Mesenchymal stem cell (in vitro differentiated cells and primary cell): ENCODE results near the gene METAP1D.
A peak's percentile ranks its signal among the peaks of the same experiment; 100 is the strongest.

Source experiments
- DNase-seq: peaks from one replicate; pipeline ENCODE4 v3.0.0-alpha.2; 2013
- H2AFZ ChIP-seq: one replicate; pipeline ENCODE4 v1.6.1; 2013; ENCODE audit warnings: low read depth, mild to moderate bottlenecking, control low read depth, inconsistent platforms, low read length, moderate library complexity
- H2AK5ac ChIP-seq: 2 replicates; pipeline ENCODE4 v1.6.1; 2013; ENCODE audit warnings: low read length, moderate library complexity, mild to moderate bottlenecking, inconsistent platforms; ENCODE audit not compliant: severe bottlenecking
- H2BK120ac ChIP-seq: one replicate; pipeline ENCODE4 v1.6.1; 2013; ENCODE audit warnings: low read depth, mild to moderate bottlenecking, inconsistent platforms, low read length, moderate library complexity
- H2BK12ac ChIP-seq, 2 experiments: one replicate each; pipeline ENCODE4 v1.6.1; 2013; ENCODE audit warnings: inconsistent platforms in 2 of 2, low read length in 2 of 2, mild to moderate bottlenecking in 2 of 2, moderate library complexity in 2 of 2, control low read depth in 1 of 2
- H2BK15ac ChIP-seq: one replicate; pipeline ENCODE4 v1.6.1; 2013; ENCODE audit warnings: mild to moderate bottlenecking, low read depth, inconsistent platforms; ENCODE audit not compliant: poor library complexity, severe bottlenecking
- H2BK5ac ChIP-seq: 2 replicates; pipeline ENCODE4 v1.6.1; 2013; ENCODE audit warnings: low read depth, mild to moderate bottlenecking, low read length, control low read depth, inconsistent platforms; ENCODE audit not compliant: poor library complexity, severe bottlenecking
- H3K14ac ChIP-seq, 2 experiments: one replicate each; pipeline ENCODE4 v1.6.1; 2013; ENCODE audit warnings: inconsistent platforms in 2 of 2, low read length in 2 of 2, control low read depth in 1 of 2, mild to moderate bottlenecking in 1 of 2, moderate library complexity in 1 of 2
- H3K18ac ChIP-seq, 2 experiments: one replicate each; pipeline ENCODE4 v1.6.1; 2013; ENCODE audit warnings: inconsistent platforms in 2 of 2, low read length in 2 of 2, control low read depth in 1 of 2, low read depth in 1 of 2, mild to moderate bottlenecking in 1 of 2
- H3K23ac ChIP-seq, 2 experiments: one replicate each; pipeline ENCODE4 v1.6.1; 2013; ENCODE audit warnings: inconsistent platforms in 2 of 2, low read length in 2 of 2, mild to moderate bottlenecking in 2 of 2, moderate library complexity in 2 of 2, control low read depth in 1 of 2
- H3K27ac ChIP-seq: 2 replicates; pipeline ENCODE4 v1.5.1; 2013; ENCODE audit warnings: mild to moderate bottlenecking, moderate library complexity, low read length, control low read depth, inconsistent platforms; ENCODE audit not compliant: poor library complexity, severe bottlenecking
- H3K27me3 ChIP-seq, 2 experiments: 2 replicates each; pipeline versions ENCODE4 v1.6.1 to v1.7.0; 2013; ENCODE audit warnings: low read length in 2 of 2, mild to moderate bottlenecking in 2 of 2, moderate library complexity in 2 of 2, control low read depth in 1 of 2, inconsistent platforms in 1 of 2; ENCODE audit not compliant: control insufficient read depth in 1 of 2, insufficient read depth in 1 of 2
- H3K36me3 ChIP-seq, 2 experiments: 2 replicates each; pipeline versions ENCODE4 v1.6.1 to v1.7.0; 2013; ENCODE audit warnings: low read length in 2 of 2, control low read depth in 1 of 2, inconsistent platforms in 1 of 2, low read depth in 1 of 2, mild to moderate bottlenecking in 1 of 2; ENCODE audit not compliant: insufficient read depth in 2 of 2, control insufficient read depth in 1 of 2
- H3K4ac ChIP-seq, 2 experiments: one replicate each; pipeline ENCODE4 v1.6.1; 2013; ENCODE audit warnings: inconsistent platforms in 2 of 2, low read length in 2 of 2, mild to moderate bottlenecking in 2 of 2, moderate library complexity in 2 of 2, control low read depth in 1 of 2, low read depth in 1 of 2
- H3K4me1 ChIP-seq: 2 replicates; pipeline ENCODE4 v1.6.1; 2013; ENCODE audit warnings: low read depth, low read length, control low read depth; ENCODE audit not compliant: control insufficient read depth, insufficient read depth
- H3K4me2 ChIP-seq: 2 replicates; pipeline ENCODE4 v1.6.1; 2013; ENCODE audit warnings: low read length, mild to moderate bottlenecking, inconsistent platforms; ENCODE audit not compliant: poor library complexity, severe bottlenecking
- H3K4me3 ChIP-seq, 2 experiments: 2 replicates each; pipeline versions ENCODE4 v1.5.1 to v1.7.0; 2013; ENCODE audit warnings: low read length in 2 of 2, mild to moderate bottlenecking in 2 of 2, control low read depth in 1 of 2, low read depth in 1 of 2; ENCODE audit not compliant: insufficient read depth in 1 of 2
- H3K79me1 ChIP-seq: replicated peaks from 2 replicates; pipeline ENCODE4 v1.6.1; 2013; ENCODE audit warnings: mild to moderate bottlenecking, control low read depth, low read length, inconsistent platforms; ENCODE audit not compliant: poor library complexity, severe bottlenecking
- H3K9ac ChIP-seq: 2 replicates; pipeline ENCODE4 v1.7.0; 2013; ENCODE audit warnings: mild to moderate bottlenecking, low read length, moderate library complexity
- H3K9me3 ChIP-seq: 2 replicates; pipeline ENCODE4 v1.7.0; 2013; ENCODE audit warnings: mild to moderate bottlenecking, low read length; ENCODE audit not compliant: control insufficient read depth
- H4K8ac ChIP-seq: one replicate; pipeline ENCODE4 v1.6.1; 2013; ENCODE audit warnings: inconsistent platforms, mild to moderate bottlenecking, low read length, moderate library complexity
- H4K91ac ChIP-seq: one replicate; pipeline ENCODE4 v1.6.1; 2013; ENCODE audit warnings: mild to moderate bottlenecking, low read length, inconsistent platforms
- WGBS: methylation state at CpG from one replicate; pipeline ENCODE4 v1.1.7; 2013; ENCODE audit warnings: mixed read lengths; 5-methylcytosine and 5-hydroxymethylcytosine counted together

The METAP1D gene

DNA sequence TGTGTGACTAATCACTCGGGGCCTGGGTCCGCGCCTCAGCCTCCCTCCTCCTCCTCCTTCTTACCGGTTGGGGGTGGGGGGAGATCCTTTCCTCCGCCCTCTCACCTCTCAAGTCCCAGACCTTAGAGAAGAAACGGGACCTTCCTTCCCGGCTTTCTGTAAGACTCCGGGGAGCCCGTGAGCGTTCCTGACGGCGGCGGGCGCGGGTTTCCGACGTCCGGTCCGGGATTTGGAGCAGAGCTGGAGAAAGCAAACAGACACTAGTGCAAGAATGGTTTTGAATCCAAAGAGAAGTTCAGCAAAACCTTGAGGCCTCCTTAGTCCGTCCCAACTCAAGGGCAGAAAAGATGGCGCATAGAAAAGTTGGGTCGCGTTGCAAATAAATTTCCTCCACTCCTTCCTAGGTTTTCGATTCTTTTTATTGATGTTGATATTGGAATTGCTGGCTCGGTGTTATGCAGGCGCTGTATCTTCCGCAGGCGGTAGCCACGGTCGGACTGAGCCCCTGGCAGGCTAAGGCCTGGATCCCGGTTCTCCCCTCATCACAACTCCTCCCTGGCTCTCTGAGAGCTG lies 87.5 kb downstream of the METAP1D start:
- Histone ChIP-seq H2BK120ac (no peak overlapping the region), H3K18ac (no peak overlapping the region), H4K8ac (no peak overlapping the region), H3K27me3 (peaks cover 94 to 97% of the 10 kb centered on the region in 2 experiments), H2BK5ac (no peak overlapping the region), H4K91ac (no peak overlapping the region), H3K9me3 (peaks cover 6% of the 10 kb centered on the region), H2AFZ (no peak overlapping the region), H3K27ac (no peak overlapping the region), H3K36me3 (no peaks in the 10 kb centered on the region), H3K9ac (no peak overlapping the region), H2BK15ac (no peak overlapping the region), H3K4me1 (peaks cover 34% of the 10 kb centered on the region), H3K14ac (no peak overlapping the region), H3K4me2 (no peak overlapping the region), H3K79me1 (no peaks in the 10 kb centered on the region), H2AK5ac (no peak overlapping the region), H2BK12ac (no peak overlapping the region), H3K4me3 (no peak overlapping the region), H3K23ac (no peak overlapping the region), H3K4ac (no peak overlapping the region)
- no peak for DNase-seq
- under 1% methylated on average over 24 of the region's 31 CpGs for WGBS

DNA sequence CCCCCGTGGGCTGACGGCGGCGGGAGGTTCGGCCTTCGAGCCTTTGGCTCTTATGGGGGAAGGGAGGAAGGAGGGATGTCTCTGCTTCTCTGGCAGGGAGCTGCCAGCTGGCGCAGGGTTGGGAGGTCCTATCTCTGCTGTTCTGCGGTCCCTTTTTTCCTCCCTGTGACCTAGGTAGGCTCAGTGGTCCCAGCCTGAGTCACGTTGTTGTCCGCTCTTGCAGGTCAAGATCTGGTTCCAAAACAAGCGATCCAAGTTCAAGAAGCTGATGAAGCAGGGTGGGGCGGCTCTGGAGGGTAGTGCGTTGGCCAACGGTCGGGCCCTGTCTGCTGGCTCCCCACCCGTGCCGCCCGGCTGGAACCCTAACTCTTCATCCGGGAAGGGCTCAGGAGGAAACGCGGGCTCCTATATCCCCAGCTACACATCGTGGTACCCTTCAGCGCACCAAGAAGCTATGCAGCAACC lies 88.1 kb downstream of the METAP1D start:
- 1% methylated on average over 22 of the region's 23 CpGs for WGBS
- no peak overlapping the region for H2BK12ac ChIP-seq

DNA sequence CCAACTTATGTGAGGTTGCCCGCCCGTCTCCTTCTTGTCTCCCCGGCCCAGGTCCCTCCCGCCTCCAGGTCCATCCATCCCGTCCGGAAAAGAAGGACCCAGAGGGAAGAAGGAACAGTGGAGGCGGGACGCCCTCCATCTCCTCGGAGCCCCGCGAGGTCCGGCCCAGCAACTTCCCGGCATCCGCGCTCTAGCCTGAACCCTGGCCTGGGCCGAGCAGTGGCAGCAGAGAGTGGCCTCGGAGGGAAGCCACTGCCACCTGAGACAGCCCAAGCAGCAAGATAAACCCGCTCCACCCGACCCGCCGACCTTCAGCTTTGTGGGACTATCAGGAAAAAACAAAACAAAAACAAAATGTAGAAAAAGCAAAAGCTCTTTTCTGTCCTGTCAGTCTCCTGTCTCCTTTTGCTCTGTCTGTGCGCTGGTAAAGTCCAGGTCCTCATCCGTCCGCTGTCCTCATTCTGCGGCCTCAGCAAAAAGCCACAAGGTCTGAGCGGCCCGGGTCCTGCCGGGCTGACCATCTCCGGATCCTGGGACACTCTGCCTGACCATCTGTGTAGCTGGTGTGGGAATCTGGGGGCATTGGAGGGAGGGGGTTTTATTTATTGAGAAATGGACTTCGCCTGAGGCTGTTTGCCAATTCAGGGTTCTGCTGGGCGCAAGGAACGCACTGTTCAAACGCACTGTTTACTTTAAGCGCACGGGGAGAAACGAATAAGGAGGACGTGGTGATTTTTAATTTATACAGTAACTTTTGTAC lies 88.7 kb downstream of the METAP1D start:
- Histone ChIP-seq H3K79me1 (no peaks in the 10 kb centered on the region), H3K36me3 (no peaks in the 10 kb centered on the region), H2BK120ac (no peak overlapping the region), H2AFZ (no peak overlapping the region), H4K91ac (no peak overlapping the region), H2AK5ac (no peak overlapping the region), H3K23ac (peak overlapping the region in 1 of 2 experiments; percentile 83), H3K4me3 (no peak overlapping the region), H3K18ac (no peak overlapping the region), H3K4me1 (peaks cover 32% of the 10 kb centered on the region), H3K27ac (no peak overlapping the region), H3K9ac (no peak overlapping the region), H3K4ac (no peak overlapping the region), H3K4me2 (no peak overlapping the region), H3K9me3 (peaks cover 6% of the 10 kb centered on the region), H2BK12ac (no peak overlapping the region), H2BK15ac (no peak overlapping the region), H3K14ac (no peak overlapping the region), H3K27me3 (peaks cover 94 to 97% of the 10 kb centered on the region in 2 experiments), H2BK5ac (no peak overlapping the region), H4K8ac (no peak overlapping the region)
- WGBS: 6% methylated on average over 37 of the region's 37 CpGs
- no peak for DNase-seq

More for the DNA sequence above, 88.1 kb downstream of the METAP1D start:
- no peak for DNase-seq
- H2BK5ac ChIP-seq: no peak overlapping the region
- H3K4me3 ChIP-seq: no peak overlapping the region
- H3K18ac ChIP-seq: no peak overlapping the region
- H3K4me1 ChIP-seq: peaks cover 34% of the 10 kb centered on the region
- no peak overlapping the region for H3K27ac ChIP-seq
- no peak overlapping the region for H4K8ac ChIP-seq
- no peak overlapping the region for H2AFZ ChIP-seq
- H3K4ac ChIP-seq: no peak overlapping the region
- peaks cover 6% of the 10 kb centered on the region for H3K9me3 ChIP-seq
- peaks cover 94 to 97% of the 10 kb centered on the region in 2 experiments for H3K27me3 ChIP-seq
- H3K9ac ChIP-seq: no peak overlapping the region
- H2AK5ac ChIP-seq: no peak overlapping the region
- no peak overlapping the region for H2BK15ac ChIP-seq
- no peak overlapping the region for H3K4me2 ChIP-seq
- no peaks in the 10 kb centered on the region for H3K79me1 ChIP-seq
- no peak overlapping the region for H4K91ac ChIP-seq
- no peaks in the 10 kb centered on the region for H3K36me3 ChIP-seq
- H2BK120ac ChIP-seq: no peak overlapping the region
- H3K14ac ChIP-seq: no peak overlapping the region
- H3K23ac ChIP-seq: peak overlapping the region in 1 of 2 experiments; percentile 83

DNA sequence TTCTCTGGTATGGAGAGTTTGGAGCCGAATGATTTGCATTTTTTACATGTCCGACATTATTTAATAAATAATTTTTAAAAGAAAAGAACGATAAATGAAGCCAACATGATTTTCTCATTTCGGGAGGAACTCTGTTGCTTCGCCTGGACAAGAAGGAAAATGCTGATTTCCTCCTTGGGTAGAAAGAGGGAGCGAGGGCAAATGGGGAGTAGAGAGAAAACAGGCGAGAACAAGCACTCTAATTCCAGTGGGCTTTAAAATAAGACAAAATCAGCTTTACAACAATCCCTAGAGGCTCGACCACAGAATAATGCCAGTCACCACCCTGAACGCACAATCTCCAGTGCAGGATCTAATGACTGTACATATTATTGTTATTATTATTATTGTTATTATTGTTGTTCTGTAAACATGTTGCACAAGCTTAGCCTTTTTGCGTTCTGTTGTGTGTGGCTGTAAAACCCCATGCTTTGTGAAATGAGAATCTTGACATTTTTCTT lies 89.3 kb downstream of the METAP1D start:
- H3K27me3 ChIP-seq: peaks cover 94 to 97% of the 10 kb centered on the region in 2 experiments
- no peak overlapping the region for H2AFZ ChIP-seq
- WGBS: 26% methylated on average over 5 of the region's 10 CpGs
- no peak overlapping the region for H2AK5ac ChIP-seq
- H2BK5ac ChIP-seq: no peak overlapping the region
- no peak overlapping the region for H3K18ac ChIP-seq
- no peak overlapping the region for H3K9ac ChIP-seq
- no peak overlapping the region for H4K91ac ChIP-seq
- DNase-seq: no peak
- H3K36me3 ChIP-seq: no peaks in the 10 kb centered on the region
- H4K8ac ChIP-seq: no peak overlapping the region
- H3K79me1 ChIP-seq: no peaks in the 10 kb centered on the region
- H3K14ac ChIP-seq: no peak overlapping the region
- H3K4ac ChIP-seq: no peak overlapping the region
- peaks cover 2% of the 10 kb centered on the region for H3K9me3 ChIP-seq
- H2BK120ac ChIP-seq: no peak overlapping the region
- peaks cover 31% of the 10 kb centered on the region for H3K4me1 ChIP-seq
- no peak overlapping the region for H3K23ac ChIP-seq
- H3K4me3 ChIP-seq: no peak overlapping the region
- no peak overlapping the region for H2BK12ac ChIP-seq
- no peak overlapping the region for H3K4me2 ChIP-seq
- H3K27ac ChIP-seq: no peak overlapping the region
- H2BK15ac ChIP-seq: no peak overlapping the region
